ENCODE results near the gene EDIL3. TPM values are rescaled to one million over a fixed set of nuclear protein-coding genes. Genes with fewer than 3 reads are reported as not detected.

EDIL3 gene
- total RNA-seq, 1 experiment from 2014 or later = 109 TPM

DNA sequence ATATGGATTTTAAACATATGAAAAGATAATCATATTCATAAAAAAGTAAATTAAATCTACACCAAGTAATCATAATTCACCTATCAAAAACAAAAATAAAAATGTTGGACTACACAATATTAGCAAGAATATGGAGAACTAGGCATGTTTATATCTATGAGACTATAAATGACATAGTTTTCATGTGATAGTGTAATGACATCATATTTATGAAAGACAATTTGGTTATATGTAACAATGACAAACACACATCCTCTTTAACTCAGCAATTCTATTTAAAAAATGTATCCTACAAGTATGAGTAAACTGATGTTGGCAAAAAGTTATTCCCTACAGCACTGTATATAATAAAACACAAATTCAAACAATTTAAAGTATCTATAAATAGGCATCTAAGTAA, 312.3 kb downstream of the EDIL3 start:
- no peak for DNase-seq (ENCODE audit: low read depth)

DNA sequence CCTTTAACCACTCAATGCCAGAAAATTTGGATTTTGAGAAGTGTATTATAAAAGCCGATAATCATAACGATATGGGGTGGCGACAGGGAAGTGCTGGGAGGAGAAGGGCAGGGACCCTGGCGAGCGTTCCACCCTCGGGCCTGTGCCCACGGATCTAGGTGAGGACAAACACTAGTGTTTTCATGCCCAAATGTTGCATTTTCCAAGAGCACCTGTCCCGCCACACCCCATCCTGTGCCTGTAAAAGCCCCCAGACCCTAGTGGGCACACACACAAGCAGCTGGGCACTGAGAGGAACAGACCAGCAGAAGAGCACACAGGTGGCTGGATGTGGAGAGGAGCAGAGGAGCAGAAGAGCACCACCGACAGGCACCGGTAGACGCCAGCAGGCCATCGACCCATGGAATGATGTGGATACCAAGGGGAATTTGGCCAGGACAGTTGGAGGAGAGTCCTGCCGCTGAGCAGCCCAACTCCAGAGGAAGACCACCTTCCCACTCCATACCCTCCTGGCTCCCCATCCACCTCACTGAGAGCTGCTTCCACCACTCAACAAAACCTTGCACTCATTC, 315.0 kb downstream of the EDIL3 start:
- no peak for DNase-seq (ENCODE audit: low read depth)

DNA sequence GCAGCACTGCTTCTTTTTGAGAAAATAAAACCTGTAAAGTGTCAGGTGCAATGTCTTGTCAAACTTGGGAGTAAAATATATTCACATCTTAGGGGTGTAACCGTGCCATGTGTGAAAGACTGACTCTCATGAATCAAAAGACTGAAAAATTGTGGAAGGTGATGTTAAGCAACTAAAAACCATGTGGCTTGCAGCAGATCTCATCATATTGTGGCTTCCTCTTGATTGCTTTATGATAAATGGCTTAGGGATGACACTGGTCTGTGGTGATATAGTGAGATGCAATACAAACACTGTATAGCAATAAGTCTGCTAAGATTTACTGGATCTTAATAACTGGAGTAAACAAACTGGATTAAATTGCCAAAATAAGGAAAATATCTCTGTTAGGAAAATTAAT, 321.6 kb downstream of the EDIL3 start:
- DNase-seq (ENCODE audit: low read depth) = no peak

DNA sequence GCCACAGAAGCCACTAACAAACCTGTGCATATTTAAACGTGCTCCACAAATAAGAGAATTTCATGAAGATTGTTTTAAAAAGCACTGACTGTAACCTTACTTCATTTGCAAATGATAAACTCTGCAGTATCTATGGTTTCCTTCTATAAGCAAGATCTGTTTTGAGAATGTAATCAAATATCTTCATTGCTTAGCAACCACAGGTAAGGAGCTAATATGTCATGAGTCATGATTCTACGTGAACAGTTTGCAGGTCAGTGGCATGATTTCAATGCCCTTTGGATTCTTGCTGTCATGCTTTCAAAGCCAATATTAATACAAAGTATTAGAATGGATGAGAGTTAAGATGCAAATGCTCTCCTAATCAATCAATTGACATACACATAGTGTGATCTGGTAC, 325.0 kb downstream of the EDIL3 start:
- peak; percentile 13 for DNase-seq (ENCODE audit: low read depth)

DNA sequence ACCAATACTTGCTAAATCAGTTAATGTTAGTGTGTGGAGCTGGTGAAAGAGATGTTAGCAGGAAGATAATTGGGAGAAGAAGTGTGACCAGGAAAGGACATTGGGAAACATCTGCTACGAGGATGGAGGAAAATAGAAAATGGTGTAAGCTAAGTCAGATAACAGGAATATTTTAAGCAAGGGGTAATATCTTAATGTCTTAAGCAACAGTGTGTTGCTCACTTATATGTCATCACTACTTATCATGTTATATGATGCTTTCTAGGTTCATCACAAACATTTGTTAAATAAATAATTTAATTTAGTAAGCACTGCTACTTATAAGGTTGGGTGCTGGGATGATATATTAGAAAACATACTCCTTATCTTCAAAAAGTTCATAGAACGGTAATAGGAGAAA, 326.1 kb downstream of the EDIL3 start:
- no peak for DNase-seq (ENCODE audit: low read depth)

DNA sequence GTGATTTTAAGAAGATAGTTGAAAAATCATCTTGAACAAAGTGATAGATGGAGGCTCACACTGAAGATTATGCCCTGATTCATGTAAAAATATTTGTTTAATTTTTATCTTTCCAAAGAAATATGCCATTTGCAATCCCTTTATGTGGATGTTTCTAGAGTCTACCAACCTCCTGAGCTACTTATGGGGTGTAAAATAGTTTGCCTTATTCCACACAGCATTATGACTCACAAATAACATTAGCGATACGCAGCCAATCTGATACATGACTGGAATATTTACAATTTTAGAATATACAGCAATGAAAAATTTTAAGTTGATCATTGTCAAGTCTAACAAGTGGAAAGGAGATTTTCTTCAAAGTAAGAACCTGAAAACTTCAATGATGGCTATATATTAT, 327.5 kb downstream of the EDIL3 start:
- no peak for DNase-seq (ENCODE audit: low read depth)

DNA sequence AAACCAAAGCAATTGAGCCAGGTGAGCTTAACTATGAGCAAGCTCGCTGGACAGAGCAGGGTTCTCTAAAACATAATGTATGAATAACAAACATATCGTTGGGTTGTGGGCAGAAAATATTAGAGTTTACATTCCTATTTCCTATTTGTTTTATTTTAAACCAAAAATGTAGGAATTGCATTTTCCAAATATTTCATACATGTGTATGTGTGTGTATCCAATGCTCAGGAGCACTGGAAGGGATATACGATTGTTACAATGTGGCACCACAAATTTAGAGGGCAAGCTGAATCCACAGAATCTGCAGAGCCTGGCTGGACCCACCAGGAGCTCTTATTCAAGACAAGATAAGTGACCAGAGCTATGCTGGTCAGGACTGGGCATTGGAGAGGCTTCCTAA, 338.7 kb downstream of the EDIL3 start:
- DNase-seq (ENCODE audit: low read depth) = no peak

DNA sequence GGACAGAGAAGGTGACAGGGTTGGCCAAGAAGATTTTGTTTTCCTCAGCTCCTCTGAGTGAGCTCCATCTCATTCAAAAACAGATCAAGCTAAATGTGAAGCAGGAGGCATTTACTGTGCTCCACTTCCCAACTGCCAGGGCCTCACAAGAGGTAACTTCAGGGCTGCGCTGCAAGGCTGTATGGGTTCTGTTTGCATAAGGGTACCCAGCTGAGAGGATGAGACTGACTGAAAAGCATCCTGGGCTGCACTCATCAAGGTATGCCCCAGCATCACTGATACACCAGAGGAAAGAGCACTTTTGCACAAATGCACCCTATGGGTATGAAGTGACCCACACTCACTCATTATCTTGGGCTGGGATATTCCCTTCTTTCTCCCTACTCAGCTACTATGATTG, 347.8 kb downstream of the EDIL3 start:
- DNase-seq (ENCODE audit: low read depth) = no peak

DNA sequence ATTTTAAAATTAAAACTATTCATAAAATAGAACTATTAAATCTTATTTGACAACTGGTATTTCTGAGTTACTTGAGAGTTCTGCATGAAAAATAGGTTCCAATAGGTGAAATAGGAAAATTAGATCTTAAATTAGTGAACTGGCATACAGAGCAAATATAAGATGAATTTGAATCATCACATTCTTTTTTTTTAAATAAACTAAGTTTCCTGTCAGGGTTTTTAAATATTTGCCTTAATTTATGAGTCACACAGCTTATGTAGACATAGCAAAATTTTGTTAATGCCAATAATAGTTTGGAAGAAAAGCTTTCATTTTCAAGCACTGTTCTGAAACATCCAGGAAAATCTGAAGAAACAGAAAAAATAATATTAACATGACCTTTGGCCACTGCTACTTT, 352.4 kb downstream of the EDIL3 start:
- peak; percentile 28 for DNase-seq (ENCODE audit: low read depth)

DNA sequence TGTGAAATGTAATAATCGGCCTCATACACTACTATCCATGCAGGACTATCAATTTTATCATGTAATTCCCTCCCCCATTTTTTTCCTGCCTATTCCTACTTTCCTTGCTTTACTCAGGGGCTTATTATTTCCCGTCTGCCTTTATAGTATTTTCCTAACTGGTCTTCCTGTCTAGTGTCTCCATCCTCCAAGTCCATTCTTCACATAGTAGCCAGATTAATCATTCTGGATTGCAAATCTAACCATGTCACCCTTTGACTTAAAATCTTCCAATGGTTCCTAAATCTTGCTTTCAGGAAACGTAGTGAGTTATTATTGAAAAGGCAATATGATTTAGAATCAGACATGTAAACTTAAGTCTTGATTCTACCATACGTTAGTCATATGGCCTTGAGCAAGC, 356.6 kb downstream of the EDIL3 start:
- peak; percentile 64 for DNase-seq (ENCODE audit: low read depth)

DNA sequence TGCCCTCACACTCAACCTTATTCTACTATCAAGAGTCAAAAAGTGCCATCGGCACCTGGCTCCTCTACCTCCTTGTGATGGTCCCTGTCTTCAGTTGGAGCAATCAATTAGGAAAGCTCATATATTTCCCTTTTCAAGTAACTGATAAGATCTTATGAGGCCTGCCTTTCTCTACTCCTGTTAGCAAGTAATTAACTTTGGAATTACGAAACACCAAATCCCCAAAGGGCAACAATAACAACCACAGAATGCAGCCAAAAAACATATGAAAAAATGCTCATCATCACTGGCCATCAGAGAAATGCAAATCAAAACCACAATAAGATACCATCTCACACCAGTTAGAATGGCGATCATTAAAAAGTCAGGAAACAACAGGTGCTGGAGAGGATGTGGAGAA, 366.2 kb downstream of the EDIL3 start:
- peak; percentile 54 for DNase-seq (ENCODE audit: low read depth)

DNA sequence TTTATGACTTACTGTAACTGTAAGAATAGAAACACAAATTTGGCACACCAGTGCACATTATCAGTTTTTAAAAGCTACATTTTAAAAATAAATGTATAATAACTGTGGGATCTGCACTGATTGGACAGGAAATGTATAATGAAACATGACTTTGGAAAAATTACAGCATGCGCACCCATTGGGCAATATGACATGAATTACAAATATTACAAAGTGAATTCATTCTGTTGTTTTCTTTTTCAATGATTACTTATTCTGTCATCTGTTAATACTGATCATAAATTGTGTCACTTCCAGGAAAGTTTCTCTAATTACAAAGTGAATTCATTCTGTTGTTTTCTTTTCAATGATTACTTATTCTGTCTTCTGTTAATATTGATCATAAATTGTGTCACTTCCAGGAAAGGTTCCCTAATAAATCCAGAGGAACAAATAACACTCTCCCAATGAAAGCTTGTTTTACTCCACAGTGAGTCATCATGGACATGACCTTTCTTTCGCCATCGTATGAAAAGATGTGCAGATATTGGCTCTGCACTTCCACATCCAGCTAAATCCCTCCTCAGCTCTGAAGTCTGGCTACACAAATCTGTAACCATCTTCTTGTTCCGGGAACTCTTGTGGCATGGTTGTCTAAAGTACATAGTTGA, 367.0 kb downstream of the EDIL3 start:
- peak; percentile 27 for DNase-seq (ENCODE audit: low read depth)

DNA sequence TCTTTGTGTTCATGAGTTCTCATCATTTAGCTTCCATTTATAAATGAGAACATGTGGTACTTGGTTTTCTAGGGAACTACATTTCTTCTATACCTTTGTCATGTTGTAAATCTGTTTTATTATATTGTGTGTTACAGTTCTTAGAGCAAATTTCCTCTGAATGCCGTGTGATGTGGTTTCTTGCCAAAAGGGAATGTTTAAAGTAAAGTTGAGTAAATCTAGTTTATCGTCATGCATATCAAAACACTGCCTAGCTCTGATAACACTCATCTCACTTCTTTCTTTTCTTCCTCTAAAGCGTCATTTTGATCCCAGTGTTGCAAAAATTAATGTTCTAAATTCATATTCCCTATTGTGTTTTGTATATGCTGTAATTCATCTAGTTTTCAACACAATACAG, 368.6 kb downstream of the EDIL3 start:
- DNase-seq (ENCODE audit: low read depth) = no peak

DNA sequence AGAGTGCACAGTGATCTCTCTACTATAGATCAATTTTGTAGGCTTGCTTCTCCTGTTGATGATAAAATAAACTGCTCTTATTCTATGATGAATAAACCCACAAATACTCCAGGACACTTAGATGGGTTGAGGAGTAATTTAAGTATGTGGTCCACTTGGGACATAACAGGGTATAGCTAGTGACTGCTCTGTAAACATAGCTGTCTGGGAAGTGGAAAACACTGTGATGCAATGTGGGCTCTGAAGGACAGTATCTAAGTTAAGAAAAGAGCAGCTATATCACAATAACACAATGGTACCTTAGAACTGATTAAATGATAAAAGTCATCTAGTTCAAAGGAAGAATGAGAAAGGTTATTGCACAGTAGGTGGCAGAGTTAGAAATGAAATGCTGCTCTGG, 369.7 kb downstream of the EDIL3 start:
- DNase-seq (ENCODE audit: low read depth) = no peak

DNA sequence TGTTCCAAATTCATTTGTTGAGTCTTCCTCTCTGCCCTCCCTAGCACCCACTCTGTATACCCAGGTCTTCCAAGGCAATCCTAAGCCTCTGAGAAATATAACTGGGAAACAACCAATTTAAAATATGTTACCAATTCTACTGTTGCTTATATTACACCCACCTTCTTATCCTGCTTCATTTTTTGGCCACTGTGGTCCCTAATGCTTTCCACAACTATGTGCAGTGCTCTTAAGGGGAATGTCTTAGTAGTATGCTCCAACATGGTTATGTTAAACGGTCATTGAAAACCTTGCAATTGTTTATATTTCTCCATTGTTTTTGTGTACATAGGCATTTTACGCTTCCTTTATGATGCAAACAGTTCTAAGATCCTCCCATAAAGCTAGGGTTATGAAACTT, 390.9 kb downstream of the EDIL3 start:
- no peak for DNase-seq (ENCODE audit: low read depth)

DNA sequence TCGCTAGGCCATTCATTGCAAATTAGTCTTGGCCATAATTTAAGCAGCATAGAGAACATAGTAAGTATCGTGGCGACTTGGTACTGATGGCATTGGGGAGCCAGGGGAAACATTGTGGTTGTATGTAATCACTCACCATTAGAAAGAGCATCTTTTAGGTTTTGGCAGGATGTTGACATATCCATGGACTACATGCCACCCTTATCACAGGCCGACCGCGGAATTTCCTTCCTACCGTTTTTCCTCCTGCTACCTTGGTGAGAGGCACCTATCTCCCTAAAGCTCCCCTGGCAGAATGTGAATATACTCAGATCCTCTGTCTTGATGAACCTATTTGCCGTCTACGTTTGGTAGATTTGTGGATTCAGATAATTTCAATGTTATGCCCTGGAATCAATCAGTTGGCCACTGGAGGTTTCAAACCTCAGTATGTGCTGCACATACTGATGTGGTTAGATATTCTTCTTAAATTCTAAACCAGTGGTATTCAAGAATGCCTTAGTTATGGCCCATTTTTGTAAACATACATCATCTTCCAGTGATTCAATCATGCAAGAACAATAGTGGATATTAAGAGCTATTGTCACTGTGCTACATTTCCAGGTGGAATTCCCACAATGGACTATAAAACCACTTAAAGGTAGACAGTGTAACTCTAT, 393.0 kb downstream of the EDIL3 start:
- peak; percentile 10 for DNase-seq (ENCODE audit: low read depth)

DNA sequence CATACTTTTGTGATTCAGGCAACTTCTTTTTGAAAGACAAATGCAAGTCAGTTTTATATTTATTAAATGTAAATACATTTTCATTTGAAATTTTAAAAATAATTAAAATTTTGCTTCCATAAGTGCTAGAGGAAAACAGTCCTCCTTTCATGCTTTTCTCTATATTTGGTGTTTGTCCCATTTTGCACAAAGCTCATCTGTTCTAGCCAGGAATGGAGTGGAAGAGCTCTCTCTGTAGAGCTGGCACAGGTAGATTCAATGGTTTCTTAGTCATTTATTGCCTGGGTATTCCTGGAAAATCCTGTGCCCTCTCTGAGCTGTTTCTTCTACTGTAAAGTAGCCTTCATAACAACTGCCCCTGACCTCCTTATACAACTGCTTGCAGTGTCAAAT, 396.4 kb downstream of the EDIL3 start:
- DNase-seq (ENCODE audit: low read depth) = no peak

DNA sequence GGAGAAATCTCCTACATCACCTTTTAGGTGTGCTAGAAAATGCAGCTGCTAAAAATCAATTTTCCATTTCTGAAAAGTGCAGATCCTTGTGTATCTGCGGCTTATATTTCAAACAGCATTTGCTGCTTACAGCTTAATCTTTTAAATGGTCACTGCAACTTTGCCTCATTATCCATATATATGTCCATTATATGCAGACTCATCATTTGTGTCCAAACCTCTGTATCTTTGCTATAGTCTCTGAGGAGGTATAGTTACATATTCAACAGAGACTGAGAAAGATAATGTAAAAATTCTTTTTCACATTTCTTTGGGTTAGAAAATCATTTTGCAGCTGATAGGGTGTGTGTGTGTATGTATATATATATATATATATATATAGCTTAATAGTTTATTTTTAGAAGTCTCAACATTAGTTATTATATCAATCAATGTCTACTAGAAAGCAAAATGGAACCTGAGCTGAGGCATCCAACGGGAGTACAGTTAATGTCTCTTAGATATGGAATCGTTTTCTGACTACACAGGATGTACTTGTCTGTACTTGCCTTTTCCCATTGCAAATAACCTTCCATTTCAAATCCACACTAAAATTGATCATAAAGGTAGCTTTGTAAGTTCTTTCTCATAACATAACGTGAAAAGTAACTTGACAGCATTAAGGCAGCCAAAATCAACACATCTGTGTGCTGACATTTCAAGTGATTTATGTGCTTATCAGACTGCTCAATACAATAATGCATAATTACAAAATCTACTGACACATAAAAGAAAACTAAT, 397.0 kb downstream of the EDIL3 start:
- no peak for DNase-seq (ENCODE audit: low read depth)

DNA sequence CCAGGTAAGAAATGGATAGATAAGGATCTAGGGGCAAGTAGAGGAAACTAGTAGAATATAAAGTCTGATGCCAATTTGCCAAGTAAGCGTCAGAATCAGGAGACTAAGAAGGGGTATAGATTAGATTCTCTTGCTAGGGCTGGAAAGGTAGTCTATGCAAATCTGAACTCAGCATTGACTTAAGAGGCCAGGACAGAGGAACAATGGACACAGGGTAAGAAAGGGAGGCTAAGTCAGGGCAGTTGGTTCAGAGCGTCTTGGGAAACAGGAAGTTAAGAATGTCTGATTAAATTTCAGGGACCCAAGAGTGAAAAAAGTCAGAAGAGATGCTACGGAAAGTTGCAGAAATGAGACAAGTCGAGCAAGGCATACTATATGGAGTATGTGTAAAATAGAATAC, 400.8 kb downstream of the EDIL3 start:
- DNase-seq (ENCODE audit: low read depth) = no peak

DNA sequence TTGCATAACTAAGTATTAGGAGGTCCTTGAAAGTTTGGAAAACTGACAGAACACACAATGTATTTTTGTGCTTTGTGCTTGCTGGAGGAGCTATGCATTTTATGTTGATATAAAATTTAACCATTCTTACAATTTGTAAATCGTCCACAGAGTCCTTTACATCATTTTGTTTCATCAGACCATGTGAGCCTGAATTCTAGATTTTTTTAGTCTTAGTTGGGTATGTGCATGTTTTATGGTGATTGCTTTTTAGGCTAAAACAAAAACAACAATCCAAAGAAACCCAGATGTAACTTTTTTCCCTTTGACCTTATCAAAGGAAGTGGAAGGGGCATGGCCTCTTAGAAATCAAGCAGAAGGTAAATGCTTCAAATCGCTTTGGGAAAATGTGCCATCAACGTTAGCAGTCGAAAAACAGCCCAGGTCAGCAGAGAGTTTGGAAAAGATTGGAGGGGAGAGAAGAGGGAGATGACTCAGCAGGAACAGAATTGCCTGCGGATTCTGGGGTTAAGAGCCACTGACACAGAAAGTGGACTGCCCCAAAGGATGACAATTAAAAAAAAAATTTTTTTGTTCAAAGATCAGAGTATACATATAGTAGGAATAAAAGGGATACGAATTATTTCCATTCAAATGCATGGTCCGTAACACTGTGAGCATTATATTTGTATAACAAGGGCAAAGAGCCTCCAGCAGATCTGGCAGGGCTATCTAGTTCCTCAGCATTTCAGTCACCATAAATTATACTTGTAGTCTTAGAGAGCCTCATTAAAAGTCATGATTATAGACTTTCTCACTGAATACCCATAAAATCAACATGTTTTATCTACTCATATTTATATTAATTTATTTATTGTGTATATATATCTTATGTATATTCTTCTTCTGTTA, 410.5 kb downstream of the EDIL3 start:
- peak; percentile 65 for DNase-seq (ENCODE audit: low read depth)

DNA sequence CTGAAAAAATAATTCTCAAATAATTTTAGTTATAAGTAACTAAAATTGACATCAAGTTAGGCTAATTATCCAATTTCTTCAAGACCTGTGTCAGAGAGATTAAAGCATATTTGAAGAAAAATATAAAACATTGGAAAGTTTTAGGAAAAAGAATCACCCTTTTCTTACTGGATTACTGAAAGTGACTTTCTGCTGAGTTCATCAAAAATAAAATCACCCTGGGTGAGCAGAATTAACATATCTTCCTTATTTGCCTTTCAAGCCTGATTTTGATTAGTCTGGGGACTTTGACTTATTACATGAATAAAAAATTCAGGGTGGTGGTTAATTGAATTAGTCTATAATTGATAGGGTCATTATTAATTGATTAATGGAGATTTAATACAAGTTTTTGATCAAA, 411.8 kb downstream of the EDIL3 start:
- DNase-seq (ENCODE audit: low read depth) = no peak

DNA sequence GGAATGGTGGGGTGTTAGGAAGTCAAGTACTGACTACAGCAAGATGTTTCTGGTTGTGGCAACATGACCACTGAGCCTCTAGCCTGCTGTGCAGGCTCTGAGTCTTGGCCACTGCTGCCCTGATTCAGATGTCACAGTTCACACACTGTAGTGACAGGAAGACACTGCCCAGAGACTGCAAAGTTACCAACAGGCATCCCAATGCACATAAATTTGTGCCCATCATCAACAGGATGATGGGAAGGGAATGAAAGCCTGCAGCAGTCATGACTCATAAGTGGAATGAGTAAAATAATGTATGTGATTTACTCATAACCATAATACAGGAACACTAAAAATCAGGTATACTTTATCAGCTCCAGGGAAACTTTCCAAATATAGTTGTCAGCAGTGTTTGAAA, 412.4 kb downstream of the EDIL3 start:
- peak; percentile 16 for DNase-seq (ENCODE audit: low read depth)
